Neuronal stem cell (in vitro differentiated cells): Measurements from ENCODE around the gene LPA. TPM values are rescaled to one million over a fixed set of nuclear protein-coding genes. Genes with fewer than 3 reads are reported as not detected.
"Not testable (repeated sequence)": the region's sequence is repeated elsewhere in the genome, so short reads cannot be mapped to it uniquely, and the experiment has no call there.

ENCODE experiments used
- DNase-seq: peaks from one replicate; pipeline ENCODE4 v3.0.0-alpha.2; 2013; ENCODE audit warnings: low spot score
- H2AFZ ChIP-seq: one replicate; pipeline ENCODE4 v1.6.1; 2013; ENCODE audit warnings: mild to moderate bottlenecking, low read length, inconsistent platforms
- H2AK5ac ChIP-seq: 2 replicates; pipeline ENCODE4 v1.6.1; 2013; ENCODE audit warnings: low read depth, mild to moderate bottlenecking, inconsistent platforms, low read length, moderate library complexity, mixed read lengths
- H2BK120ac ChIP-seq: 2 replicates; pipeline ENCODE4 v1.6.1; 2013; ENCODE audit warnings: low read depth, mild to moderate bottlenecking, inconsistent platforms, low read length, moderate library complexity, mixed read lengths
- H2BK12ac ChIP-seq: one replicate; pipeline ENCODE4 v1.6.1; 2013; ENCODE audit warnings: low read length, inconsistent platforms
- H2BK15ac ChIP-seq: 2 replicates; pipeline ENCODE4 v1.6.1; 2013; ENCODE audit warnings: mild to moderate bottlenecking, low read length, inconsistent platforms, mixed read lengths
- H2BK5ac ChIP-seq: one replicate; pipeline ENCODE4 v1.6.1; 2013; ENCODE audit warnings: inconsistent platforms, mild to moderate bottlenecking, low read length, moderate library complexity
- H3K14ac ChIP-seq: one replicate; pipeline ENCODE4 v1.6.1; 2013; ENCODE audit warnings: low read length, inconsistent platforms
- H3K18ac ChIP-seq: 2 replicates; pipeline ENCODE4 v1.6.1; 2013; ENCODE audit warnings: low read length, inconsistent platforms
- H3K23ac ChIP-seq: 2 replicates; pipeline ENCODE4 v1.6.1; 2013; ENCODE audit warnings: low read depth, mild to moderate bottlenecking, mixed read lengths, low read length, inconsistent platforms; ENCODE audit not compliant: poor library complexity
- H3K27ac ChIP-seq: replicated peaks from 3 replicates; pipeline ENCODE4 v1.5.1; 2013; ENCODE audit warnings: low read length, inconsistent platforms
- H3K27me3 ChIP-seq, 3 experiments: 2 replicates each; pipeline ENCODE4 v1.6.1; 2013; ENCODE audit warnings: low read length in 3 of 3, mild to moderate bottlenecking in 2 of 3, inconsistent platforms in 1 of 3, low read depth in 1 of 3, mixed read lengths in 1 of 3, moderate library complexity in 1 of 3; ENCODE audit not compliant: control insufficient read depth in 3 of 3, insufficient read depth in 3 of 3
- H3K36me3 ChIP-seq, 2 donors: replicated peaks in 1 of 2; 2 replicates each; pipeline ENCODE4 v1.6.1; 2013; ENCODE audit warnings: low read length in 2 of 2; ENCODE audit not compliant: control insufficient read depth in 2 of 2, insufficient read depth in 2 of 2
- H3K4ac ChIP-seq: 2 replicates; pipeline ENCODE4 v1.6.1; 2013; ENCODE audit warnings: inconsistent platforms, mild to moderate bottlenecking, low read length, moderate library complexity
- H3K4me1 ChIP-seq, 2 donors: 1 replicate in 1 of 2; 2 replicates in 1 of 2; pipeline ENCODE4 v1.6.1; 2013; ENCODE audit warnings: low read length in 2 of 2, low read depth in 1 of 2; ENCODE audit not compliant: control insufficient read depth in 2 of 2, insufficient read depth in 1 of 2
- H3K4me2 ChIP-seq: one replicate; pipeline ENCODE4 v1.6.1; 2013; ENCODE audit warnings: mild to moderate bottlenecking, low read length, inconsistent platforms; ENCODE audit not compliant: insufficient read depth, poor library complexity, severe bottlenecking
- H3K4me3 ChIP-seq, 2 donors: 2 replicates each; pipeline ENCODE4 v1.5.1; 2013; ENCODE audit warnings: low read length in 2 of 2, mild to moderate bottlenecking in 2 of 2, inconsistent platforms in 1 of 2, moderate library complexity in 1 of 2
- H3K79me1 ChIP-seq: one replicate; pipeline ENCODE4 v1.6.1; 2013; ENCODE audit warnings: low read depth, mild to moderate bottlenecking, inconsistent platforms, low read length, moderate library complexity
- H3K9ac ChIP-seq: one replicate; pipeline ENCODE4 v1.6.1; 2013; ENCODE audit warnings: mild to moderate bottlenecking, low read depth, low read length, inconsistent platforms; ENCODE audit not compliant: poor library complexity
- H3K9me3 ChIP-seq, 2 donors: replicated peaks in 1 of 2; 2 replicates each; pipeline versions ENCODE3 to v1.6.1; 2013; ENCODE audit warnings: low read length in 2 of 2, mild to moderate bottlenecking in 2 of 2, inconsistent platforms in 1 of 2, low read depth in 1 of 2, mixed read lengths in 1 of 2, moderate library complexity in 1 of 2; ENCODE audit not compliant: control insufficient read depth in 2 of 2, insufficient read depth in 1 of 2
- H4K8ac ChIP-seq: one replicate; pipeline ENCODE4 v1.6.1; 2013; ENCODE audit warnings: low read depth, mild to moderate bottlenecking, inconsistent platforms, low read length, moderate library complexity
- H4K91ac ChIP-seq: one replicate; pipeline ENCODE4 v1.6.1; 2013; ENCODE audit warnings: low read length, low read depth, mild to moderate bottlenecking, inconsistent platforms; ENCODE audit not compliant: poor library complexity
- WGBS, 2 donors: extraction: QIAGEN DNeasy Blood & Tissue Kit; methylation state at CpG; one replicate each; pipeline ENCODE4 v1.1.7; 2013; ENCODE audit warnings: missing lambda C conversion rate in 2 of 2, mixed read lengths in 1 of 2; ENCODE audit not compliant: insufficient read length in 2 of 2, insufficient replicate concordance in 1 of 2; ENCODE audit errors: extremely low coverage in 2 of 2; 5-methylcytosine and 5-hydroxymethylcytosine counted together
- polyA plus RNA-seq, 2 experiments: library from polyadenylated mRNA; stranded (reverse); fragments of 200-250 nt; gene quantifications; one replicate each; pipeline ENCODE4 v1.2.3, GENCODE V29; 2013

LPA gene
- 0.01 TPM for polyA plus RNA-seq (2013, experiment 1 of 2)
- 0.03 TPM for polyA plus RNA-seq (2013, experiment 2 of 2)

GRCh38 chr6:160664198-160664597 is at the start of gene LPA:
LPA (minus strand) TSS chr6:160664275; CDS start chr6:160664214, 61 bp downstream.
- H3K9me3 ChIP-seq, H3K79me1 ChIP-seq, H3K18ac ChIP-seq, H3K9ac ChIP-seq, H2AK5ac ChIP-seq, H3K36me3 ChIP-seq, H4K91ac ChIP-seq, H3K4me1 ChIP-seq, H3K27ac ChIP-seq, H2BK12ac ChIP-seq, H3K23ac ChIP-seq, H3K4me2 ChIP-seq, DNase-seq, H3K4ac ChIP-seq, H2BK15ac ChIP-seq, H3K27me3 ChIP-seq, H2BK5ac ChIP-seq, H4K8ac ChIP-seq, H2BK120ac ChIP-seq, H3K4me3 ChIP-seq, H3K14ac ChIP-seq, H2AFZ ChIP-seq: not testable (repeated sequence)
- WGBS, 2 donors = no CpG with 5 or more reads among the region's 1 CpG

GRCh38 chr6:160708993-160709392 is 44.9 kb upstream of the LPA start:
- not testable (repeated sequence) for DNase-seq, H3K9ac ChIP-seq, H3K18ac ChIP-seq, H3K4ac ChIP-seq, H3K14ac ChIP-seq, H3K4me3 ChIP-seq, H3K27me3 ChIP-seq, H2BK15ac ChIP-seq, H2BK5ac ChIP-seq, H3K79me1 ChIP-seq, H4K91ac ChIP-seq, H4K8ac ChIP-seq, H2BK12ac ChIP-seq, H2AFZ ChIP-seq, H3K27ac ChIP-seq, H3K4me1 ChIP-seq, H2AK5ac ChIP-seq, H3K9me3 ChIP-seq, H3K4me2 ChIP-seq, H2BK120ac ChIP-seq, H3K36me3 ChIP-seq, H3K23ac ChIP-seq

GRCh38 chr6:160704688-160705087 is 40.6 kb upstream of the LPA start:
- H3K9me3 ChIP-seq, H2BK120ac ChIP-seq, H2AFZ ChIP-seq, H3K14ac ChIP-seq, H3K23ac ChIP-seq, H3K4me2 ChIP-seq, H3K18ac ChIP-seq, H3K36me3 ChIP-seq, H4K8ac ChIP-seq, H3K27me3 ChIP-seq, DNase-seq, H2AK5ac ChIP-seq, H3K9ac ChIP-seq, H3K79me1 ChIP-seq, H2BK5ac ChIP-seq, H3K27ac ChIP-seq, H2BK15ac ChIP-seq, H3K4ac ChIP-seq, H3K4me3 ChIP-seq, H2BK12ac ChIP-seq, H3K4me1 ChIP-seq, H4K91ac ChIP-seq: not testable (repeated sequence)
- WGBS, 2 donors = no CpG with 5 or more reads among the region's 7 CpGs

GRCh38 chr6:160701918-160702680 is 38.0 kb upstream of the LPA start, which contains the start of gene PLG:
PLG (plus strand) TSS chr6:160702244; CDS start chr6:160702305, 61 bp downstream.
- WGBS, 2 donors = no CpG with 5 or more reads among the region's 6 CpGs
- not testable (repeated sequence) for H2AFZ ChIP-seq

More at GRCh38 chr6:160701918-160702680, 38.0 kb upstream of the LPA start, which contains the start of gene PLG:
- H3K4ac ChIP-seq, H2BK15ac ChIP-seq, H2BK12ac ChIP-seq, H3K4me3 ChIP-seq, H2BK120ac ChIP-seq, H2BK5ac ChIP-seq, H3K27ac ChIP-seq, H3K4me1 ChIP-seq, H4K8ac ChIP-seq, DNase-seq, H2AK5ac ChIP-seq, H3K14ac ChIP-seq, H3K9ac ChIP-seq, H3K9me3 ChIP-seq, H3K36me3 ChIP-seq, H3K18ac ChIP-seq, H3K27me3 ChIP-seq, H3K79me1 ChIP-seq, H3K4me2 ChIP-seq, H3K23ac ChIP-seq, H4K91ac ChIP-seq: not testable (repeated sequence)
